Measurements from ENCODE around the gene ZNHIT2. TPM values are rescaled to one million over a fixed set of nuclear protein-coding genes. Genes with fewer than 3 reads are reported as not detected.

Gene ZNHIT2
- total and polyA plus RNA-seq, 2 experiments from 2014 or later, result 17.7 to 18.1 TPM

DNA sequence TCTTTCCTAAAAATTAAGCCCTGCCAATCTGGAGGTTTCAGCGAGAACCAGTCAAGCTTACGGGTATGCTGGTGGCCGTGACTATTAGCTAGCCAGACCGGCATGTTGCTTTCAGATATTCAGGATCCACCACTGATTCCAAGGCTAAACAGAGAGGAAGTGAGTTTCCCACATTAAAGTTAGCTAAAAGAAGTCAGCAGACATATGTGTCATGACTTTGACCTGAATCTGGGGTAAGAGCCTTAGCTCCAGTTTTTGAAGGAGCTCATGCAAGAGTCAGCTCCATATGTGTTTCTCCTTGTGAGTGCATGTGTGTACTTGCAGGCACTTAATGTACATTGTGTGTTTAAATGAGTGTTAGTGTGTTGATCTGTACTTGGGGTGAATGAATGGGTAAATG lies 32.1 kb downstream of the ZNHIT2 start:
- H3K9me3 Mint-ChIP-seq, result no peaks in the 10 kb centered on the region; the same call in 2 of the 3 replicates
- no peak for DNase-seq (ENCODE audit: low spot score)
- no peak overlapping the region for H3K27ac ChIP-seq (ENCODE audit: low read depth)
- TF ChIP-seq STAT1 (IDR thresholded peaks at IDR 0.05; ENCODE audit: unreplicated experiment) (no peak), JUNB (IDR thresholded peaks at IDR 0.05; ENCODE audit: unreplicated experiment) (no peak), POLR2AphosphoS5 (IDR thresholded peaks at IDR 0.05; ENCODE audit: low read depth) (no peak), EZH2 (IDR thresholded peaks at IDR 0.05; ENCODE audit: low read depth, unreplicated experiment) (no peak), CREB1 (CRISPR knock-in tag; IDR thresholded peaks at IDR 0.05; ENCODE audit: low read depth) (no peak), ZNF331 (CRISPR knock-in tag; IDR thresholded peaks at IDR 0.05; ENCODE audit: low read depth) (no peak), EZH2phosphoT487 (IDR thresholded peaks at IDR 0.05; ENCODE audit: unreplicated experiment) (no peak), ZNF114 (CRISPR knock-in tag; IDR thresholded peaks at IDR 0.05) (no peak), ZNF462 (CRISPR knock-in tag; IDR thresholded peaks at IDR 0.05) (no peak), NANOG (IDR thresholded peaks at IDR 0.05; ENCODE audit: borderline replicate concordance) (no peak)
- TF ChIP-seq, protein P1, sequence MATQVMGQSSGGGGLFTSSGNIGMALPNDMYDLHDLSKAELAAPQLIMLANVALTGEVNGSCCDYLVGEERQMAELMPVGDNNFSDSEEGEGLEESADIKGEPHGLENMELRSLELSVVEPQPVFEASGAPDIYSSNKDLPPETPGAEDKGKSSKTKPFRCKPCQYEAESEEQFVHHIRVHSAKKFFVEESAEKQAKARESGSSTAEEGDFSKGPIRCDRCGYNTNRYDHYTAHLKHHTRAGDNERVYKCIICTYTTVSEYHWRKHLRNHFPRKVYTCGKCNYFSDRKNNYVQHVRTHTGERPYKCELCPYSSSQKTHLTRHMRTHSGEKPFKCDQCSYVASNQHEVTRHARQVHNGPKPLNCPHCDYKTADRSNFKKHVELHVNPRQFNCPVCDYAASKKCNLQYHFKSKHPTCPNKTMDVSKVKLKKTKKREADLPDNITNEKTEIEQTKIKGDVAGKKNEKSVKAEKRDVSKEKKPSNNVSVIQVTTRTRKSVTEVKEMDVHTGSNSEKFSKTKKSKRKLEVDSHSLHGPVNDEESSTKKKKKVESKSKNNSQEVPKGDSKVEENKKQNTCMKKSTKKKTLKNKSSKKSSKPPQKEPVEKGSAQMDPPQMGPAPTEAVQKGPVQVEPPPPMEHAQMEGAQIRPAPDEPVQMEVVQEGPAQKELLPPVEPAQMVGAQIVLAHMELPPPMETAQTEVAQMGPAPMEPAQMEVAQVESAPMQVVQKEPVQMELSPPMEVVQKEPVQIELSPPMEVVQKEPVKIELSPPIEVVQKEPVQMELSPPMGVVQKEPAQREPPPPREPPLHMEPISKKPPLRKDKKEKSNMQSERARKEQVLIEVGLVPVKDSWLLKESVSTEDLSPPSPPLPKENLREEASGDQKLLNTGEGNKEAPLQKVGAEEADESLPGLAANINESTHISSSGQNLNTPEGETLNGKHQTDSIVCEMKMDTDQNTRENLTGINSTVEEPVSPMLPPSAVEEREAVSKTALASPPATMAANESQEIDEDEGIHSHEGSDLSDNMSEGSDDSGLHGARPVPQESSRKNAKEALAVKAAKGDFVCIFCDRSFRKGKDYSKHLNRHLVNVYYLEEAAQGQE (IDR thresholded peaks at IDR 0.05; ENCODE audit: unreplicated experiment), result no peak
- H3K4me3 ChIP-seq, result peak overlapping the region; percentile 93
- H3K27ac Mint-ChIP-seq, result no peak overlapping the region
- peaks cover 14% of the 10 kb centered on the region; the same call in 1 of the 2 replicates for H3F3A ChIP-seq (replicated peaks; ENCODE audit: low read depth)
- no peaks in the 10 kb centered on the region for H3K9me2 ChIP-seq (ENCODE audit: insufficient read depth)
- H4K20me1 ChIP-seq (replicated peaks; ENCODE audit: insufficient read depth), result peaks cover 22% of the 10 kb centered on the region
- H3K27me3 Mint-ChIP-seq (ENCODE audit: insufficient read depth, low read depth, poor library complexity), result peaks cover 8% of the 10 kb centered on the region
- peaks cover 29% of the 10 kb centered on the region for H3K36me3 Mint-ChIP-seq (ENCODE audit: low read depth)
- H3K36me3 ChIP-seq (ENCODE audit: insufficient read depth), result peaks cover 5% of the 10 kb centered on the region
- H3K4me1 Mint-ChIP-seq, result peaks cover 20% of the 10 kb centered on the region
- H3K4me2 ChIP-seq, result no peak overlapping the region
- ATAC-seq, result no peak
- H3K79me2 ChIP-seq (replicated peaks; ENCODE audit: insufficient read depth), result peaks cover 39% of the 10 kb centered on the region
- no peak overlapping the region for H2AFZ ChIP-seq
- no peaks in the 10 kb centered on the region for H3K27me3 ChIP-seq (ENCODE audit: insufficient read depth)
- peak overlapping the region; percentile 100 for H3K4me3 Mint-ChIP-seq
- peaks cover 8% of the 10 kb centered on the region; the same call in 1 of the 2 replicates for H3K4me1 ChIP-seq (ENCODE audit: insufficient read depth)

All from GM23338 (cell line).